ENCODE measurements around the gene SHISA5.

DNA sequence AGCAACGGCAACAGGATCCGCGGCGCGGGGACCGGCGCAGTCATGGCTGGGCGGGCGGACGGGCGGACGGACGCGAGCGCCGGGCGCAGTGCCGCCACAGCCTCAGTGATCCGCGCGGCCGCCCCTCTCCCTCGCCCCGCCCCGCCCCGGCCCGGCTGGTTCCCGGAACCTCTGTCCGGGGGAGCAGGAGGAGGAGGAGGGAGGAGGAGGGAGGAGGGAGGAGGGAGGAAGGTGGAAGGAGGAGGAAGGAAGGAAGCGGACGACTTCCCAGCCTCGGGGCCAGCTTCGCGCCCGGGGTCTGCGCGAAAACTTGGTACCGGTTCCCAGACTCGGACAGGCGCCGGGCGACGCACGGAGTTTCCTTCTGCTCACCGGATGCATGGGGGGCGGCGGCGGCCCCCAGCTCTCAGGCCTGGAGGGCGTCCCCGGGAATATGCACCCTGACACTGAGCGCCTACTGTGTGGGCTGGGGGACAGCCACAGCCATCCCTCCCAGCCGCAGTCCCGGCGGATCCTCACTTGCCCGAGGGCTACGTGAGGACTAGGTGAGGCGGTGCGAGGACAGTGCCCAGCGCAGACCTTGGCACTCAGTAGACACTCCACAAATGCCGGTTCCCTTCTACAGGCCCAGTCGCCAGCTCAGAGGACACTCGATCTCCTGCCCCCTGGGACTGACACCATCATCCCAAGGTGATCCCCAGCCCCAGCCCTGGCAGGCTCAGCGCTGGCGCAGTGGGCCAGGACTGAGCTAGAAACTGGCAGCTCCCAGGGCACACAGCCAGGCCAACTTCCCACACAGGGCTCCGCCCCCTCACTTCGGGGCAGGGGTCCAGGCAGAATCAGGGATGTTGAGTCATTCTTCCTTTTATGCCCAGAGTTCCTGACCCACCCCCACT is at the start of gene SHISA5:
- TF ChIP-seq, protein P1, sequence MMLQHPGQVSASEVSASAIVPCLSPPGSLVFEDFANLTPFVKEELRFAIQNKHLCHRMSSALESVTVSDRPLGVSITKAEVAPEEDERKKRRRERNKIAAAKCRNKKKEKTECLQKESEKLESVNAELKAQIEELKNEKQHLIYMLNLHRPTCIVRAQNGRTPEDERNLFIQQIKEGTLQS (IDR thresholded peaks at IDR 0.05; ENCODE audit: borderline replicate concordance, extremely low read depth, low read depth, low read length) = no peak
- TF ChIP-seq ZNF24 (IDR thresholded peaks at IDR 0.05) = no peak
- TF ChIP-seq, protein P2, sequence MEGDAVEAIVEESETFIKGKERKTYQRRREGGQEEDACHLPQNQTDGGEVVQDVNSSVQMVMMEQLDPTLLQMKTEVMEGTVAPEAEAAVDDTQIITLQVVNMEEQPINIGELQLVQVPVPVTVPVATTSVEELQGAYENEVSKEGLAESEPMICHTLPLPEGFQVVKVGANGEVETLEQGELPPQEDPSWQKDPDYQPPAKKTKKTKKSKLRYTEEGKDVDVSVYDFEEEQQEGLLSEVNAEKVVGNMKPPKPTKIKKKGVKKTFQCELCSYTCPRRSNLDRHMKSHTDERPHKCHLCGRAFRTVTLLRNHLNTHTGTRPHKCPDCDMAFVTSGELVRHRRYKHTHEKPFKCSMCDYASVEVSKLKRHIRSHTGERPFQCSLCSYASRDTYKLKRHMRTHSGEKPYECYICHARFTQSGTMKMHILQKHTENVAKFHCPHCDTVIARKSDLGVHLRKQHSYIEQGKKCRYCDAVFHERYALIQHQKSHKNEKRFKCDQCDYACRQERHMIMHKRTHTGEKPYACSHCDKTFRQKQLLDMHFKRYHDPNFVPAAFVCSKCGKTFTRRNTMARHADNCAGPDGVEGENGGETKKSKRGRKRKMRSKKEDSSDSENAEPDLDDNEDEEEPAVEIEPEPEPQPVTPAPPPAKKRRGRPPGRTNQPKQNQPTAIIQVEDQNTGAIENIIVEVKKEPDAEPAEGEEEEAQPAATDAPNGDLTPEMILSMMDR (IDR thresholded peaks at IDR 0.05 in 2 of 3, conservative IDR thresholded peaks at IDR 0.05 in 1 of 3; ENCODE audit: control insufficient read depth in 2 of 3, extremely low read depth in 1 of 3, insufficient read depth in 1 of 3, low read depth in 3 of 3, low read length in 3 of 3) = no peak
- no peak for TF ChIP-seq ZNF207 (IDR thresholded peaks at IDR 0.05; ENCODE audit: borderline replicate concordance)
- TF ChIP-seq TAF1 (IDR thresholded peaks at IDR 0.05; ENCODE audit: borderline replicate concordance, low read depth, low read length) = peak; percentile 32; the same call in 1 of the 2 replicates
- TF ChIP-seq EP300 (IDR thresholded peaks at IDR 0.05; ENCODE audit: borderline replicate concordance in 1 of 2, control insufficient read depth in 1 of 2, low read depth in 2 of 2, low read length in 2 of 2) = no peak
- TF ChIP-seq, protein P3, sequence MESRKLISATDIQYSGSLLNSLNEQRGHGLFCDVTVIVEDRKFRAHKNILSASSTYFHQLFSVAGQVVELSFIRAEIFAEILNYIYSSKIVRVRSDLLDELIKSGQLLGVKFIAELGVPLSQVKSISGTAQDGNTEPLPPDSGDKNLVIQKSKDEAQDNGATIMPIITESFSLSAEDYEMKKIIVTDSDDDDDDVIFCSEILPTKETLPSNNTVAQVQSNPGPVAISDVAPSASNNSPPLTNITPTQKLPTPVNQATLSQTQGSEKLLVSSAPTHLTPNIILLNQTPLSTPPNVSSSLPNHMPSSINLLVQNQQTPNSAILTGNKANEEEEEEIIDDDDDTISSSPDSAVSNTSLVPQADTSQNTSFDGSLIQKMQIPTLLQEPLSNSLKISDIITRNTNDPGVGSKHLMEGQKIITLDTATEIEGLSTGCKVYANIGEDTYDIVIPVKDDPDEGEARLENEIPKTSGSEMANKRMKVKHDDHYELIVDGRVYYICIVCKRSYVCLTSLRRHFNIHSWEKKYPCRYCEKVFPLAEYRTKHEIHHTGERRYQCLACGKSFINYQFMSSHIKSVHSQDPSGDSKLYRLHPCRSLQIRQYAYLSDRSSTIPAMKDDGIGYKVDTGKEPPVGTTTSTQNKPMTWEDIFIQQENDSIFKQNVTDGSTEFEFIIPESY (IDR thresholded peaks at IDR 0.05) = no peak
- TF ChIP-seq, protein P4, sequence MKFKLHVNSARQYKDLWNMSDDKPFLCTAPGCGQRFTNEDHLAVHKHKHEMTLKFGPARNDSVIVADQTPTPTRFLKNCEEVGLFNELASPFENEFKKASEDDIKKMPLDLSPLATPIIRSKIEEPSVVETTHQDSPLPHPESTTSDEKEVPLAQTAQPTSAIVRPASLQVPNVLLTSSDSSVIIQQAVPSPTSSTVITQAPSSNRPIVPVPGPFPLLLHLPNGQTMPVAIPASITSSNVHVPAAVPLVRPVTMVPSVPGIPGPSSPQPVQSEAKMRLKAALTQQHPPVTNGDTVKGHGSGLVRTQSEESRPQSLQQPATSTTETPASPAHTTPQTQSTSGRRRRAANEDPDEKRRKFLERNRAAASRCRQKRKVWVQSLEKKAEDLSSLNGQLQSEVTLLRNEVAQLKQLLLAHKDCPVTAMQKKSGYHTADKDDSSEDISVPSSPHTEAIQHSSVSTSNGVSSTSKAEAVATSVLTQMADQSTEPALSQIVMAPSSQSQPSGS (IDR thresholded peaks at IDR 0.05; ENCODE audit: low read length) = no peak
- TF ChIP-seq SMARCA5 (IDR thresholded peaks at IDR 0.05) = no peak
- TF ChIP-seq, protein P5, sequence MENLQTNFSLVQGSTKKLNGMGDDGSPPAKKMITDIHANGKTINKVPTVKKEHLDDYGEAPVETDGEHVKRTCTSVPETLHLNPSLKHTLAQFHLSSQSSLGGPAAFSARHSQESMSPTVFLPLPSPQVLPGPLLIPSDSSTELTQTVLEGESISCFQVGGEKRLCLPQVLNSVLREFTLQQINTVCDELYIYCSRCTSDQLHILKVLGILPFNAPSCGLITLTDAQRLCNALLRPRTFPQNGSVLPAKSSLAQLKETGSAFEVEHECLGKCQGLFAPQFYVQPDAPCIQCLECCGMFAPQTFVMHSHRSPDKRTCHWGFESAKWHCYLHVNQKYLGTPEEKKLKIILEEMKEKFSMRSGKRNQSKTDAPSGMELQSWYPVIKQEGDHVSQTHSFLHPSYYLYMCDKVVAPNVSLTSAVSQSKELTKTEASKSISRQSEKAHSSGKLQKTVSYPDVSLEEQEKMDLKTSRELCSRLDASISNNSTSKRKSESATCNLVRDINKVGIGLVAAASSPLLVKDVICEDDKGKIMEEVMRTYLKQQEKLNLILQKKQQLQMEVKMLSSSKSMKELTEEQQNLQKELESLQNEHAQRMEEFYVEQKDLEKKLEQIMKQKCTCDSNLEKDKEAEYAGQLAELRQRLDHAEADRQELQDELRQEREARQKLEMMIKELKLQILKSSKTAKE (IDR thresholded peaks at IDR 0.05; ENCODE audit: low read depth, poor library complexity, severe bottlenecking) = no peak
- TF ChIP-seq GABPA (IDR thresholded peaks at IDR 0.05; ENCODE audit: low read depth) = no peak
